Mucosa of rectum (tissue), 2 donors: ENCODE data around the gene DNAH8.

Source experiments
- H3K27ac ChIP-seq, 2 donors: one replicate each; pipeline ENCODE4 v1.7.0; 2013; ENCODE audit warnings: inconsistent platforms in 2 of 2, low read depth in 2 of 2, low read length in 2 of 2
- H3K27me3 ChIP-seq, 2 donors: one replicate each; pipeline ENCODE4 v1.7.0; 2013; ENCODE audit warnings: low read length in 2 of 2; ENCODE audit not compliant: control insufficient read depth in 2 of 2, insufficient read depth in 2 of 2
- H3K36me3 ChIP-seq, 2 donors: one replicate each; pipeline ENCODE4 v1.7.0; 2013; ENCODE audit warnings: low read length in 2 of 2; ENCODE audit not compliant: control insufficient read depth in 2 of 2, insufficient read depth in 2 of 2
- H3K4me1 ChIP-seq, 2 donors: one replicate each; pipeline ENCODE4 v1.7.0; 2013; ENCODE audit warnings: low read length in 2 of 2, mild to moderate bottlenecking in 1 of 2; ENCODE audit not compliant: control insufficient read depth in 2 of 2, insufficient read depth in 2 of 2
- H3K4me3 ChIP-seq, 2 donors: one replicate each; pipeline ENCODE4 v1.7.0; 2013; ENCODE audit warnings: low read length in 2 of 2
- H3K9ac ChIP-seq, 2 donors: one replicate each; pipeline ENCODE4 v1.7.0; 2013; ENCODE audit warnings: low read length in 2 of 2, low read depth in 1 of 2, mild to moderate bottlenecking in 1 of 2
- H3K9me3 ChIP-seq, 2 donors: one replicate each; pipeline ENCODE4 v1.7.0; 2013; ENCODE audit warnings: low read length in 2 of 2; ENCODE audit not compliant: control insufficient read depth in 2 of 2
- donor health status: healthy.
- donor health status: Normal muscosa, but diverticular disease.

DNAH8 gene

GRCh38 chr6:38804358-38804757, 89.2 kb downstream of the DNAH8 start:
- no peak overlapping the region for H3K27ac ChIP-seq
- no peak overlapping the region for H3K9ac ChIP-seq
- peaks cover 0 to 3% of the 10 kb centered on the region in 2 donors for H3K27me3 ChIP-seq
- no peaks in the 10 kb centered on the region for H3K36me3 ChIP-seq
- H3K9me3 ChIP-seq = no peaks in the 10 kb centered on the region
- no peaks in the 10 kb centered on the region for H3K4me1 ChIP-seq
- H3K4me3 ChIP-seq = no peak overlapping the region

GRCh38 chr6:38805127-38805655, 90.1 kb downstream of the DNAH8 start:
- Histone ChIP-seq H3K4me1 (no peaks in the 10 kb centered on the region), H3K9ac (no peak overlapping the region), H3K27ac (no peak overlapping the region), H3K9me3 (no peaks in the 10 kb centered on the region), H3K4me3 (no peak overlapping the region), H3K27me3 (peaks cover 0 to 3% of the 10 kb centered on the region in 2 donors), H3K36me3 (no peaks in the 10 kb centered on the region)

GRCh38 chr6:38805692-38806091, 90.6 kb downstream of the DNAH8 start:
- Histone ChIP-seq H3K27ac (no peak overlapping the region), H3K4me1 (no peaks in the 10 kb centered on the region)

GRCh38 chr6:38806271-38806670, 91.2 kb downstream of the DNAH8 start:
- no peak overlapping the region for H3K27ac ChIP-seq
- no peak overlapping the region for H3K4me3 ChIP-seq
- H3K27me3 ChIP-seq = peaks cover 0 to 6% of the 10 kb centered on the region in 2 donors
- no peaks in the 10 kb centered on the region for H3K9me3 ChIP-seq
- no peaks in the 10 kb centered on the region for H3K4me1 ChIP-seq
- no peak overlapping the region for H3K9ac ChIP-seq
- H3K36me3 ChIP-seq = no peaks in the 10 kb centered on the region

More at GRCh38 chr6:38805692-38806091, 90.6 kb downstream of the DNAH8 start:
- H3K9me3 ChIP-seq = no peaks in the 10 kb centered on the region
- H3K27me3 ChIP-seq = peaks cover 0 to 3% of the 10 kb centered on the region in 2 donors
- H3K36me3 ChIP-seq = no peaks in the 10 kb centered on the region
- H3K4me3 ChIP-seq = no peak overlapping the region
- H3K9ac ChIP-seq = no peak overlapping the region

- Histone ChIP-seq H3K27me3 (peaks cover 0 to 6% of the 10 kb centered on the region in 2 donors), H3K4me3 (no peak overlapping the region), H3K36me3 (no peaks in the 10 kb centered on the region), H3K27ac (no peak overlapping the region), H3K9me3 (no peaks in the 10 kb centered on the region), H3K9ac (no peak overlapping the region), H3K4me1 (no peaks in the 10 kb centered on the region)
These were observed 91.7 kb downstream of the DNAH8 start for GRCh38 chr6:38806833-38807232.

- Histone ChIP-seq H3K4me1 (no peaks in the 10 kb centered on the region), H3K4me3 (no peak overlapping the region), H3K36me3 (no peaks in the 10 kb centered on the region), H3K27me3 (peaks cover 0 to 6% of the 10 kb centered on the region in 2 donors), H3K9ac (no peak overlapping the region), H3K27ac (no peak overlapping the region), H3K9me3 (no peaks in the 10 kb centered on the region)
These were observed 92.9 kb downstream of the DNAH8 start for GRCh38 chr6:38808039-38808438.

GRCh38 chr6:38813041-38813823, 98.1 kb downstream of the DNAH8 start:
- Histone ChIP-seq H3K4me3 (no peak overlapping the region), H3K27ac (no peak overlapping the region), H3K9me3 (no peaks in the 10 kb centered on the region), H3K36me3 (no peaks in the 10 kb centered on the region), H3K27me3 (peaks cover 0 to 3% of the 10 kb centered on the region in 2 donors), H3K4me1 (no peaks in the 10 kb centered on the region), H3K9ac (no peak overlapping the region)

- Histone ChIP-seq H3K36me3 (no peaks in the 10 kb centered on the region), H3K27me3 (peaks cover 0 to 3% of the 10 kb centered on the region in 2 donors), H3K9me3 (no peaks in the 10 kb centered on the region), H3K27ac (no peak overlapping the region), H3K4me1 (no peaks in the 10 kb centered on the region), H3K4me3 (no peak overlapping the region), H3K9ac (no peak overlapping the region)
These were observed 99.7 kb downstream of the DNAH8 start for GRCh38 chr6:38814761-38815160.

GRCh38 chr6:38815250-38815649, 100.1 kb downstream of the DNAH8 start:
- Histone ChIP-seq H3K9ac (no peak overlapping the region), H3K9me3 (no peaks in the 10 kb centered on the region), H3K36me3 (no peaks in the 10 kb centered on the region), H3K4me1 (no peaks in the 10 kb centered on the region), H3K4me3 (no peak overlapping the region), H3K27ac (no peak overlapping the region), H3K27me3 (peaks cover 0 to 3% of the 10 kb centered on the region in 2 donors)

GRCh38 chr6:38818691-38819090, 103.6 kb downstream of the DNAH8 start:
- Histone ChIP-seq H3K4me3 (no peak overlapping the region), H3K27me3 (no peaks in the 10 kb centered on the region), H3K36me3 (no peaks in the 10 kb centered on the region), H3K4me1 (no peaks in the 10 kb centered on the region), H3K9ac (no peak overlapping the region), H3K27ac (no peak overlapping the region), H3K9me3 (no peaks in the 10 kb centered on the region)
